Adrenal gland (tissue), 5 donors: ENCODE results near the gene PLCG2.

Experiments used
- CTCF ChIP-seq, 6 experiments: fragments of 450-650 bp in 4 of 6; fragments of 200-600 bp in 2 of 6; sonication (generic) in 1 of 6; IDR thresholded peaks; 1 replicate in 5 of 6; 2 replicates in 1 of 6; pipeline versions ENCODE4 v1.5.1 to v1.8.0; 2016 to 2021; ENCODE audit warnings: antibody characterized with exemption in 6 of 6, mild to moderate bottlenecking in 2 of 6, moderate library complexity in 1 of 6
- POLR2A ChIP-seq, 2 donors: fragments of 450-650 bp; IDR thresholded peaks; one replicate each; pipeline ENCODE4 v1.6.1; 2017; ENCODE audit warnings: antibody characterized with exemption in 2 of 2, mild to moderate bottlenecking in 2 of 2, moderate library complexity in 1 of 2
- donor health status: DM: no; HTN: no; CAD: no.

- TF ChIP-seq CTCF (IDR thresholded peaks at IDR 0.05) (no peak), POLR2A (IDR thresholded peaks at IDR 0.05) (no peak)
Measured at GRCh38 chr16:81797443-81797842, 18.4 kb downstream of the PLCG2 start.
